IMR-90 (cell line): ENCODE measurements around the gene STON2. TPM values are rescaled to one million over a fixed set of nuclear protein-coding genes. Genes with fewer than 3 reads are reported as not detected.

ENCODE experiments used
- ATAC-seq: fragments of 200-7000 bp; cut with Tn5 transposase; 2 replicates; pipeline ENCODE4 v1.9.1; 2020; ENCODE audit warnings: low read depth, mild to moderate bottlenecking, moderate library complexity
- BruUV-seq: library from RNA; stranded (reverse); fragments of 400-500 nt; replicated peaks from 2 replicates; lab custom pipeline; 2021; lab: Mats Ljungman, UMichigan
- CTCF ChIA-PET: fragments of 300-600 bp; formaldehyde crosslinking; extraction: SDS; loops from one replicate; lab custom pipeline; 2021; ENCODE audit warnings: antibody characterized with exemption; lab: Yijun Ruan, JAX
- POLR2A ChIA-PET: fragments of 300-600 bp; sonication (Branson Sonifier 250); formaldehyde crosslinking; loops from one replicate; lab custom pipeline; 2022; ENCODE audit warnings: antibody characterized with exemption; ENCODE audit not compliant: unreplicated experiment; lab: Charles Lee
- DNase-seq: peaks from one replicate; pipeline ENCODE4 v3.0.0; 2013
- H2AFZ ChIP-seq: replicated peaks from 2 replicates; pipeline ENCODE3; 2013; ENCODE audit warnings: low read length, mild to moderate bottlenecking; ENCODE audit not compliant: poor library complexity
- H2AK5ac ChIP-seq: 2 replicates; pipeline ENCODE4 v1.6.1; 2013; ENCODE audit warnings: low read depth, low read length, inconsistent platforms
- H2AK9ac ChIP-seq: replicated peaks from 2 replicates; pipeline ENCODE3; 2013; ENCODE audit warnings: mild to moderate bottlenecking, low read depth, low read length, moderate library complexity; ENCODE audit not compliant: poor library complexity
- H2BK120ac ChIP-seq: 2 replicates; pipeline ENCODE4 v1.6.1; 2013; ENCODE audit warnings: low read depth, low read length, inconsistent platforms
- H2BK15ac ChIP-seq: 3 replicates; pipeline ENCODE4 v1.6.1; 2013; ENCODE audit warnings: low read depth, low read length, inconsistent platforms
- H2BK20ac ChIP-seq: 2 replicates; pipeline ENCODE4 v1.6.1; 2013; ENCODE audit warnings: low read depth, mild to moderate bottlenecking, inconsistent platforms, low read length, moderate library complexity
- H2BK5ac ChIP-seq: 2 replicates; pipeline ENCODE4 v1.6.1; 2013; ENCODE audit warnings: mild to moderate bottlenecking, low read depth, low read length, inconsistent platforms; ENCODE audit not compliant: poor library complexity, severe bottlenecking
- H3K14ac ChIP-seq: replicated peaks from 2 replicates; pipeline ENCODE4 v1.6.1; 2013; ENCODE audit warnings: low read depth, low read length, inconsistent platforms
- H3K18ac ChIP-seq: 2 replicates; pipeline ENCODE4 v1.6.1; 2013; ENCODE audit warnings: low read depth, low read length, control low read depth
- H3K23ac ChIP-seq: 2 replicates; pipeline ENCODE4 v1.6.1; 2013; ENCODE audit warnings: low read depth, low read length, inconsistent platforms
- H3K27ac ChIP-seq: 2 replicates; pipeline ENCODE4 v1.5.1; 2013; ENCODE audit warnings: mild to moderate bottlenecking, control low read depth, low read length; ENCODE audit not compliant: insufficient read depth
- H3K27me3 ChIP-seq: 2 replicates; pipeline ENCODE4 v1.6.1; 2013; ENCODE audit warnings: low read length; ENCODE audit not compliant: control insufficient read depth, insufficient read depth
- H3K36me3 ChIP-seq: 2 replicates; pipeline ENCODE4 v1.6.1; 2013; ENCODE audit warnings: low read length, mixed read lengths; ENCODE audit not compliant: control insufficient read depth, insufficient read depth
- H3K4ac ChIP-seq: 2 replicates; pipeline ENCODE4 v1.6.1; 2013; ENCODE audit warnings: low read depth, low read length, inconsistent platforms
- H3K4me1 ChIP-seq: 2 replicates; pipeline ENCODE4 v1.6.1; 2013; ENCODE audit warnings: low read length, mixed read lengths; ENCODE audit not compliant: control insufficient read depth, insufficient read depth
- H3K4me2 ChIP-seq: 2 replicates; pipeline ENCODE4 v1.6.1; 2013; ENCODE audit warnings: low read depth, mild to moderate bottlenecking, control low read depth, low read length, moderate library complexity
- H3K4me3 ChIP-seq: 2 replicates; pipeline ENCODE4 v1.5.1; 2013; ENCODE audit warnings: low read depth, mild to moderate bottlenecking, control low read depth, low read length, moderate library complexity; ENCODE audit not compliant: insufficient read depth
- H3K56ac ChIP-seq: 2 replicates; pipeline ENCODE4 v1.6.1; 2013; ENCODE audit warnings: low read length, inconsistent platforms; ENCODE audit not compliant: insufficient read depth; ENCODE audit errors: extremely low read depth
- H3K79me1 ChIP-seq, 2 experiments: 2 replicates each; pipeline ENCODE4 v1.6.1; 2013; ENCODE audit warnings: low read length in 2 of 2, inconsistent platforms in 1 of 2, low read depth in 1 of 2
- H3K9ac ChIP-seq: 2 replicates; pipeline ENCODE4 v1.6.1; 2013; ENCODE audit warnings: low read depth, low read length, control low read depth
- H3K9me1 ChIP-seq: 2 replicates; pipeline ENCODE4 v1.6.1; 2013; ENCODE audit warnings: low read length, inconsistent platforms; ENCODE audit not compliant: insufficient read depth
- H3K9me3 ChIP-seq: 2 replicates; pipeline ENCODE4 v1.6.1; 2013; ENCODE audit warnings: low read length; ENCODE audit not compliant: control insufficient read depth, insufficient read depth
- H4K20me1 ChIP-seq: 2 replicates; pipeline ENCODE4 v1.6.1; 2013; ENCODE audit warnings: low read length, inconsistent platforms; ENCODE audit not compliant: insufficient read depth
- H4K5ac ChIP-seq: 2 replicates; pipeline ENCODE4 v1.6.1; 2013; ENCODE audit warnings: mild to moderate bottlenecking, low read depth, low read length, control low read depth
- H4K8ac ChIP-seq, 2 experiments: 2 replicates each; pipeline ENCODE4 v1.6.1; 2013; ENCODE audit warnings: low read depth in 2 of 2, low read length in 2 of 2, control low read depth in 1 of 2, inconsistent platforms in 1 of 2
- H4K91ac ChIP-seq: 2 replicates; pipeline ENCODE4 v1.6.1; 2013; ENCODE audit warnings: low read depth, low read length, inconsistent platforms; ENCODE audit not compliant: insufficient read depth
- BHLHE40 ChIP-seq: fragments of 150-350 bp; IDR thresholded peaks from 2 replicates; pipeline ENCODE4 v1.6.1; 2016; ENCODE audit warnings: mild to moderate bottlenecking, low read depth, low read length
- CEBPB ChIP-seq: IDR thresholded peaks from 2 replicates; pipeline ENCODE4 v1.6.1; 2012; ENCODE audit warnings: low read depth, low read length, improper control_type of control experiment
- CHD1 ChIP-seq: IDR thresholded peaks from 2 replicates; pipeline ENCODE4 v1.6.1; 2012; ENCODE audit warnings: low read depth, low read length, improper control_type of control experiment
- CTCF ChIP-seq: conservative IDR thresholded peaks from 2 replicates; pipeline ENCODE4 v1.5.1; 2012; ENCODE audit warnings: mild to moderate bottlenecking, low read depth, low read length, improper control_type of control experiment
- ELK1 ChIP-seq: fragments of 150-350 bp; IDR thresholded peaks from 2 replicates; pipeline ENCODE4 v1.6.1; 2016; ENCODE audit warnings: low read depth, mild to moderate bottlenecking, low read length, moderate library complexity, borderline replicate concordance
- FOS ChIP-seq: fragments of 150-350 bp; IDR thresholded peaks from 2 replicates; pipeline ENCODE4 v1.6.1; 2016; ENCODE audit warnings: low read depth, low read length
- MAFK ChIP-seq: IDR thresholded peaks from 2 replicates; pipeline ENCODE4 v1.6.1; 2012; ENCODE audit warnings: low read depth, low read length, improper control_type of control experiment
- MAZ ChIP-seq: IDR thresholded peaks from 2 replicates; pipeline ENCODE4 v1.6.1; 2012; ENCODE audit warnings: low read depth, mild to moderate bottlenecking, low read length, improper control_type of control experiment, moderate library complexity, borderline replicate concordance
- MXI1 ChIP-seq: IDR thresholded peaks from 2 replicates; pipeline ENCODE4 v1.6.1; 2012; ENCODE audit warnings: low read depth, mild to moderate bottlenecking, low read length, moderate library complexity, borderline replicate concordance
- NFE2L2 ChIP-seq: fragments of 150-350 bp; IDR thresholded peaks from 2 replicates; pipeline ENCODE4 v1.6.1; 2016; ENCODE audit warnings: low read depth, mild to moderate bottlenecking, low read length
- POLR2A ChIP-seq: IDR thresholded peaks from 2 replicates; pipeline ENCODE4 v1.6.1; 2012; ENCODE audit warnings: mild to moderate bottlenecking, low read depth, low read length
- RAD21 ChIP-seq: IDR thresholded peaks from 2 replicates; pipeline ENCODE4 v1.6.1; 2012; ENCODE audit warnings: low read length, improper control_type of control experiment
- RCOR1 ChIP-seq: IDR thresholded peaks from 2 replicates; pipeline ENCODE4 v1.6.1; 2012; ENCODE audit warnings: mild to moderate bottlenecking, low read length, improper control_type of control experiment; ENCODE audit not compliant: insufficient replicate concordance
- RFX5 ChIP-seq: IDR thresholded peaks from 2 replicates; pipeline ENCODE4 v1.8.0; 2012; ENCODE audit warnings: low read depth, mild to moderate bottlenecking, low read length, moderate library complexity
- SMC3 ChIP-seq: fragments of 150-350 bp; IDR thresholded peaks from 2 replicates; pipeline ENCODE4 v1.6.1; 2016; ENCODE audit warnings: low read depth, mild to moderate bottlenecking, antibody characterized with exemption, low read length, moderate library complexity
- USF2 ChIP-seq: fragments of 150-350 bp; IDR thresholded peaks from 2 replicates; pipeline ENCODE4 v1.6.1; 2017; ENCODE audit warnings: mild to moderate bottlenecking, antibody characterized with exemption, low read length, low read depth
- WGBS, 2 experiments: methylation state at CpG; one replicate each; pipeline versions ENCODE4 v1.1.5 to v1.1.7; 2013; ENCODE audit warnings: missing lambda C conversion rate in 2 of 2; ENCODE audit not compliant: insufficient read length in 1 of 2; ENCODE audit errors: extremely low coverage in 2 of 2; 5-methylcytosine and 5-hydroxymethylcytosine counted together
- dilution Hi-C: fragments of 300-500 bp; cut with HindIII; formaldehyde crosslinking; loops from one replicate; pipeline ENCODE4 v1.14.3; 2018; ENCODE audit warnings: low sequenced_read_pairs; ENCODE audit not compliant: unreplicated experiment
- in situ Hi-C: fragments of 300-500 bp; cut with MboI; formaldehyde crosslinking; loops from 3 replicates; pipeline ENCODE4 v1.14.3; 2019; ENCODE audit warnings: low sequenced_read_pairs, inconsistent platforms, mixed read lengths
- intact Hi-C: fragments of 100-400 bp; cut with micrococcal nuclease; formaldehyde crosslinking; loops from 2 replicates; pipeline ENCODE4 v1.10.0; 2022
- polyA plus RNA-seq, 3 experiments: library from polyadenylated mRNA; depleted of rRNA; stranded (reverse); fragments of >200 nt; gene quantifications; 2 replicates each; pipeline ENCODE4 v1.2.3, GENCODE V29; 2012; ENCODE audit warnings: low replicate concordance in 1 of 3
- total RNA-seq: library from RNA; depleted of rRNA; stranded (reverse); fragments of >200 nt; gene quantifications from 2 replicates; pipeline ENCODE4 v1.2.3, GENCODE V29; 2012

Gene STON2
- total and polyA plus RNA-seq, 2 of the 4 experiments (the other 2 are of a cell fraction) = not detected

- H3K9me1 ChIP-seq = no peaks in the 10 kb centered on the region
- intact Hi-C loops (no loop called here), in situ Hi-C loops (no loop called here), dilution Hi-C loops (no loop called here)
- WGBS, 2 experiments = no CpG with 5 or more reads among the region's 6 CpGs
- H3K79me1 ChIP-seq = no peaks in the 10 kb centered on the region
- peaks cover 46% of the 10 kb centered on the region for H3K27me3 ChIP-seq
- no peak overlapping the region for H2AK5ac ChIP-seq
- H2BK20ac ChIP-seq = no peak overlapping the region
- H3K9me3 ChIP-seq = no peaks in the 10 kb centered on the region
- no peak overlapping the region for H3K56ac ChIP-seq
- no peak overlapping the region for H3K27ac ChIP-seq
- DNase-seq (no peak), ATAC-seq (no peak)
- no peak overlapping the region for H3K4ac ChIP-seq
- H2BK5ac ChIP-seq = no peak overlapping the region
- no peak overlapping the region for H2BK120ac ChIP-seq
- no peak overlapping the region for H3K9ac ChIP-seq
- H2AFZ ChIP-seq = no peak overlapping the region
- CTCF ChIA-PET = no interaction called here
- no peak overlapping the region for H2BK15ac ChIP-seq
- H3K4me3 ChIP-seq = no peak overlapping the region
- H3K23ac ChIP-seq = no peak overlapping the region
- POLR2A ChIA-PET = no interaction called here
- no peaks in the 10 kb centered on the region; the same call in 1 of the 2 replicates for H3K4me1 ChIP-seq
- H3K4me2 ChIP-seq = no peak overlapping the region
- no peaks in the 10 kb centered on the region for H3K36me3 ChIP-seq
- TF ChIP-seq FOS (no peak), MAZ (no peak), BHLHE40 (no peak), SMC3 (no peak), CTCF (no peak), MXI1 (no peak), RFX5 (no peak), POLR2A (no peak), NFE2L2 (no peak), CEBPB (no peak), CHD1 (no peak), MAFK (no peak), USF2 (no peak), ELK1 (no peak), RCOR1 (no peak), RAD21 (no peak)
- H2AK9ac ChIP-seq = no peak overlapping the region
- no peak overlapping the region for H3K18ac ChIP-seq
- H4K8ac ChIP-seq = no peak overlapping the region
- no peak overlapping the region for H4K91ac ChIP-seq
- no peaks in the 10 kb centered on the region for H4K20me1 ChIP-seq
- H3K14ac ChIP-seq = no peak overlapping the region
- no peak overlapping the region for H4K5ac ChIP-seq
- BruUV-seq = no TSS peak
Measured at GRCh38 chr14:81435048-81435390, 34.9 kb upstream of the STON2 start.
